ENCODE results near the gene MRPL53. TPM values are rescaled to one million over a fixed set of nuclear protein-coding genes. Genes with fewer than 3 reads are reported as not detected.

MRPL53 gene
- total RNA-seq, 1 experiment from 2014 or later: 48.9 TPM

- Histone ChIP-seq H3K4me3 (no peak overlapping the region), H3K36me3 (peaks cover 6% of the 10 kb centered on the region; the same call in 1 of the 2 replicates), H3K9me3 (no peaks in the 10 kb centered on the region), H3K27me3 (no peaks in the 10 kb centered on the region)
- no peak for DNase-seq
Measured at GRCh38 chr2:74426181-74426758, 46.2 kb downstream of the MRPL53 start.

GRCh38 chr2:74425523-74425922, 47.0 kb downstream of the MRPL53 start:
- Histone ChIP-seq H3K4me3 (no peak overlapping the region), H3K9me3 (no peaks in the 10 kb centered on the region), H3K27me3 (no peaks in the 10 kb centered on the region), H3K36me3 (peaks cover 6% of the 10 kb centered on the region; the same call in 1 of the 2 replicates)
- DNase-seq: no peak

GRCh38 chr2:74424995-74425406, 47.5 kb downstream of the MRPL53 start:
- H3K4me3 ChIP-seq: no peak overlapping the region
- no peaks in the 10 kb centered on the region for H3K27me3 ChIP-seq
- peaks cover 6% of the 10 kb centered on the region; the same call in 1 of the 2 replicates for H3K36me3 ChIP-seq
- no peak for DNase-seq
- H3K9me3 ChIP-seq: no peaks in the 10 kb centered on the region

- DNase-seq: no peak
- H3K4me3 ChIP-seq: no peak overlapping the region
- H3K9me3 ChIP-seq: no peaks in the 10 kb centered on the region
- peaks cover 6% of the 10 kb centered on the region; the same call in 1 of the 2 replicates for H3K36me3 ChIP-seq
- H3K27me3 ChIP-seq: no peaks in the 10 kb centered on the region
Measured at GRCh38 chr2:74424139-74424992, 48.1 kb downstream of the MRPL53 start.

GRCh38 chr2:74423231-74424095, 49.0 kb downstream of the MRPL53 start:
- Histone ChIP-seq H3K27me3 (no peaks in the 10 kb centered on the region), H3K36me3 (peaks cover 3% of the 10 kb centered on the region; the same call in 1 of the 2 replicates), H3K9me3 (no peaks in the 10 kb centered on the region), H3K4me3 (no peak overlapping the region)
- DNase-seq: no peak

Other genes with a start within 250 kb of the MRPL53 start
- gene SLC4A5, start 129.3 kb downstream of the MRPL53 start, total RNA-seq (2014; rRNA removed; shearing (Covaris generic); ENCODE audit: low replicate concordance): under 0.01 TPM in 1 of 2 replicates, not detected in the other
- gene DCTN1, start 92.4 kb downstream of the MRPL53 start, total RNA-seq (2014; rRNA removed; shearing (Covaris generic); ENCODE audit: low replicate concordance): 99.3 and 150 TPM in 2 replicates
- gene C2orf81, start 51.1 kb downstream of the MRPL53 start, total RNA-seq (2014; rRNA removed; shearing (Covaris generic); ENCODE audit: low replicate concordance): not detected in 2 replicates
- 25.3 and 26.9 TPM in 2 replicates for gene WDR54, start 51.0 kb downstream of the MRPL53 start, total RNA-seq (2014; rRNA removed; shearing (Covaris generic); ENCODE audit: low replicate concordance)
- gene RTKN, start 30.7 kb downstream of the MRPL53 start, total RNA-seq (2014; rRNA removed; shearing (Covaris generic); ENCODE audit: low replicate concordance): 8.8 and 12.7 TPM in 2 replicates
- gene INO80B, start 17.6 kb downstream of the MRPL53 start, total RNA-seq (2014; rRNA removed; shearing (Covaris generic); ENCODE audit: low replicate concordance): 14.0 and 60.4 TPM in 2 replicates
- 7.5 and 15.4 TPM in 2 replicates for gene WBP1, start 14.2 kb downstream of the MRPL53 start, total RNA-seq (2014; rRNA removed; shearing (Covaris generic); ENCODE audit: low replicate concordance)
- gene MOGS, start 7.3 kb downstream of the MRPL53 start, total RNA-seq (2014; rRNA removed; shearing (Covaris generic); ENCODE audit: low replicate concordance): 23.0 and 51.6 TPM in 2 replicates
- 6.8 and 10.8 TPM in 2 replicates for gene CCDC142, start 10.3 kb upstream of the MRPL53 start, total RNA-seq (2014; rRNA removed; shearing (Covaris generic); ENCODE audit: low replicate concordance)
- 8.6 and 16.3 TPM in 2 replicates for gene TTC31, start 10.4 kb upstream of the MRPL53 start, total RNA-seq (2014; rRNA removed; shearing (Covaris generic); ENCODE audit: low replicate concordance)
- 0.95 and 1.2 TPM in 2 replicates for gene LBX2, start 26.9 kb upstream of the MRPL53 start, total RNA-seq (2014; rRNA removed; shearing (Covaris generic); ENCODE audit: low replicate concordance)
- gene PCGF1, start 35.0 kb upstream of the MRPL53 start, total RNA-seq (2014; rRNA removed; shearing (Covaris generic); ENCODE audit: low replicate concordance): 23.9 and 24.4 TPM in 2 replicates
- gene TLX2, start 41.8 kb upstream of the MRPL53 start, total RNA-seq (2014; rRNA removed; shearing (Covaris generic); ENCODE audit: low replicate concordance): 0.07 and 1.2 TPM in 2 replicates
- not detected in 2 replicates for gene DQX1, start 53.6 kb upstream of the MRPL53 start, total RNA-seq (2014; rRNA removed; shearing (Covaris generic); ENCODE audit: low replicate concordance)
- gene AUP1, start 57.0 kb upstream of the MRPL53 start, total RNA-seq (2014; rRNA removed; shearing (Covaris generic); ENCODE audit: low replicate concordance): 70.0 and 143 TPM in 2 replicates
- gene HTRA2, start 57.3 kb upstream of the MRPL53 start, total RNA-seq (2014; rRNA removed; shearing (Covaris generic); ENCODE audit: low replicate concordance): 49.9 and 53.9 TPM in 2 replicates
- gene LOXL3, start 81.3 kb upstream of the MRPL53 start, total RNA-seq (2014; rRNA removed; shearing (Covaris generic); ENCODE audit: low replicate concordance): 17.8 and 22.9 TPM in 2 replicates
- gene DOK1, start 82.0 kb upstream of the MRPL53 start, total RNA-seq (2014; rRNA removed; shearing (Covaris generic); ENCODE audit: low replicate concordance): 10.9 and 21.9 TPM in 2 replicates
- not detected in 2 replicates for gene M1AP, start 175.7 kb upstream of the MRPL53 start, total RNA-seq (2014; rRNA removed; shearing (Covaris generic); ENCODE audit: low replicate concordance)
- gene SEMA4F, start 181.6 kb upstream of the MRPL53 start, total RNA-seq (2014; rRNA removed; shearing (Covaris generic); ENCODE audit: low replicate concordance): 1.8 and 1.9 TPM in 2 replicates

Measured in MG63 (cell line).